CD4-positive, alpha-beta T cell treated with Interleukin-6 at 100 ng/mL for 8 hours (primary cell): ENCODE measurements around the gene UTP3.
A peak's percentile ranks its signal among the peaks of the same experiment; 100 is the strongest.
"Not testable (repeated sequence)": the region's sequence is repeated elsewhere in the genome, so short reads cannot be mapped to it uniquely, and the experiment has no call there.

Source experiments
- DNase-seq: peaks from one replicate; pipeline ENCODE4 v3.0.0-alpha.2; 2020; ENCODE audit warnings: mixed read lengths, low spot score

Gene UTP3

GRCh38 chr4:70687821-70688794 lies at the start of gene UTP3:
TSS of gene UTP3 (plus strand) at chr4:70688532. CDS start at chr4:70688678, 146 bp downstream.
- peak; percentile 92 for DNase-seq

GRCh38 chr4:70640192-70640591 lies 48.1 kb upstream of the UTP3 start:
- no peak for DNase-seq

GRCh38 chr4:70650741-70651140 lies 37.6 kb upstream of the UTP3 start:
- DNase-seq: not testable (repeated sequence)

GRCh38 chr4:70651864-70652506 lies 36.3 kb upstream of the UTP3 start:
- peak; percentile 2 for DNase-seq

GRCh38 chr4:70654605-70655011 lies 33.7 kb upstream of the UTP3 start:
- no peak for DNase-seq

GRCh38 chr4:70657326-70657725 lies 31.0 kb upstream of the UTP3 start:
- DNase-seq: no peak

GRCh38 chr4:70658418-70658817 lies 29.9 kb upstream of the UTP3 start:
- no peak for DNase-seq

- no peak for DNase-seq
Measured at GRCh38 chr4:70660106-70660505, 28.2 kb upstream of the UTP3 start.

- DNase-seq: not testable (repeated sequence)
Measured at GRCh38 chr4:70661309-70661922, 26.9 kb upstream of the UTP3 start.

- no peak for DNase-seq
Measured at GRCh38 chr4:70666369-70666768, 22.0 kb upstream of the UTP3 start, which contains the start of gene JCHAIN. TSS of gene JCHAIN (minus strand) at chr4:70666508. CDS start at chr4:70666490, 18 bp downstream.

- DNase-seq: no peak
Measured at GRCh38 chr4:70667740-70668535, 20.4 kb upstream of the UTP3 start.

- DNase-seq: no peak
Measured at GRCh38 chr4:70670332-70671014, 17.9 kb upstream of the UTP3 start.

- no peak for DNase-seq
Measured at GRCh38 chr4:70671091-70671490, 17.2 kb upstream of the UTP3 start.

GRCh38 chr4:70674191-70674590 lies 14.1 kb upstream of the UTP3 start:
- DNase-seq: no peak

- DNase-seq: no peak
Measured at GRCh38 chr4:70674731-70675130, 13.6 kb upstream of the UTP3 start.

GRCh38 chr4:70676554-70677090 lies 11.7 kb upstream of the UTP3 start:
- DNase-seq: no peak

- no peak for DNase-seq
Measured at GRCh38 chr4:70678383-70678999, 9.8 kb upstream of the UTP3 start.

- no peak for DNase-seq
Measured at GRCh38 chr4:70680934-70681333, 7.4 kb upstream of the UTP3 start.

- no peak for DNase-seq
Measured at GRCh38 chr4:70681704-70682103, 6.6 kb upstream of the UTP3 start.

- not testable (repeated sequence) for DNase-seq
Measured at GRCh38 chr4:70682142-70682541, 6.2 kb upstream of the UTP3 start.
